ENCODE results near the gene RCAN1. TPM values are rescaled to one million over a fixed set of nuclear protein-coding genes. Genes with fewer than 3 reads are reported as not detected.

RCAN1 gene
- total and polyA plus RNA-seq, 9 of the 15 experiments (the other 6 are each of a cell fraction or from before 2014, with no cell fraction given): 4.4 to 16.5 (median 12.3) TPM

- TF ChIP-seq BACH1 (tag; IDR thresholded peaks at IDR 0.05): peak; percentile 71
- TF ChIP-seq ZNF766 (CRISPR knock-in tag; conservative IDR thresholded peaks at IDR 0.05): peak; percentile 42; the same call in 1 of the 2 replicates
- TF ChIP-seq ARID1B (IDR thresholded peaks at IDR 0.05): peak; percentile 42; the same call in 1 of the 2 replicates
- TF ChIP-seq CBX1 (IDR thresholded peaks at IDR 0.05; ENCODE audit: low read depth): peak; percentile 29; the same call in 1 of the 2 replicates
- TF ChIP-seq L3MBTL2 (IDR thresholded peaks at IDR 0.05): peak; percentile 60
- TF ChIP-seq, protein P1, sequence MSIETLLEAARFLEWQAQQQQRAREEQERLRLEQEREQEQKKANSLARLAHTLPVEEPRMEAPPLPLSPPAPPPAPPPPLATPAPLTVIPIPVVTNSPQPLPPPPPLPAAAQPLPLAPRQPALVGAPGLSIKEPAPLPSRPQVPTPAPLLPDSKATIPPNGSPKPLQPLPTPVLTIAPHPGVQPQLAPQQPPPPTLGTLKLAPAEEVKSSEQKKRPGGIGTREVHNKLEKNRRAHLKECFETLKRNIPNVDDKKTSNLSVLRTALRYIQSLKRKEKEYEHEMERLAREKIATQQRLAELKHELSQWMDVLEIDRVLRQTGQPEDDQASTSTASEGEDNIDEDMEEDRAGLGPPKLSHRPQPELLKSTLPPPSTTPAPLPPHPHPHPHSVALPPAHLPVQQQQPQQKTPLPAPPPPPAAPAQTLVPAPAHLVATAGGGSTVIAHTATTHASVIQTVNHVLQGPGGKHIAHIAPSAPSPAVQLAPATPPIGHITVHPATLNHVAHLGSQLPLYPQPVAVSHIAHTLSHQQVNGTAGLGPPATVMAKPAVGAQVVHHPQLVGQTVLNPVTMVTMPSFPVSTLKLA (conservative IDR thresholded peaks at IDR 0.05): no peak
- TF ChIP-seq GMEB1 (CRISPR knock-in tag; IDR thresholded peaks at IDR 0.05): peak; percentile 23; the same call in 1 of the 2 replicates
- no peak for TF ChIP-seq NR2C1 (IDR thresholded peaks at IDR 0.05)
- peak; percentile 80 for TF ChIP-seq NR2C1 (tag; IDR thresholded peaks at IDR 0.05)
- TF ChIP-seq SUPT5H (IDR thresholded peaks at IDR 0.05): no peak
- TF ChIP-seq RBM34 (IDR thresholded peaks at IDR 0.05; ENCODE audit: borderline replicate concordance, insufficient read depth, low read length): no peak
- peak; percentile 97 for TF ChIP-seq CEBPG (CRISPR knock-in tag; IDR thresholded peaks at IDR 0.05)
- TF ChIP-seq CEBPG (tag; conservative IDR thresholded peaks at IDR 0.05 in 1 of 2, IDR thresholded peaks at IDR 0.05 in 1 of 2): peak; percentile 93 to 97
- no peak for TF ChIP-seq GABPB1 (CRISPR knock-in tag; IDR thresholded peaks at IDR 0.05)
- TF ChIP-seq CXXC5 (CRISPR knock-in tag; IDR thresholded peaks at IDR 0.05): peak; percentile 55; the same call in 1 of the 2 replicates
- no peak for TF ChIP-seq KDM2B (CRISPR knock-in tag; IDR thresholded peaks at IDR 0.05)
- peak; percentile 76; the same call in 1 of the 2 replicates for TF ChIP-seq SOX6 (IDR thresholded peaks at IDR 0.05)
- TF ChIP-seq SP2 (IDR thresholded peaks at IDR 0.05; ENCODE audit: extremely low read depth, low read depth, low read length, poor library complexity, severe bottlenecking): no peak
- peak; percentile 85 for TF ChIP-seq LCOR (CRISPR knock-in tag; IDR thresholded peaks at IDR 0.05)
- peak; percentile 81; the same call in 1 of the 2 replicates for TF ChIP-seq SMARCA5 (IDR thresholded peaks at IDR 0.05)
- peak; percentile 81; the same call in 1 of the 2 replicates for TF ChIP-seq BCL6 (CRISPR knock-in tag; IDR thresholded peaks at IDR 0.05)
- TF ChIP-seq ZNF197 (CRISPR knock-in tag; IDR thresholded peaks at IDR 0.05; ENCODE audit: low read depth): peak; percentile 66; the same call in 1 of the 2 replicates
- peak; percentile 77; the same call in 1 of the 2 replicates for TF ChIP-seq RNF2 (IDR thresholded peaks at IDR 0.05)
- peak; percentile 87 for TF ChIP-seq ZNF589 (CRISPR knock-in tag; IDR thresholded peaks at IDR 0.05; ENCODE audit: low read depth)
- TF ChIP-seq, protein P2, sequence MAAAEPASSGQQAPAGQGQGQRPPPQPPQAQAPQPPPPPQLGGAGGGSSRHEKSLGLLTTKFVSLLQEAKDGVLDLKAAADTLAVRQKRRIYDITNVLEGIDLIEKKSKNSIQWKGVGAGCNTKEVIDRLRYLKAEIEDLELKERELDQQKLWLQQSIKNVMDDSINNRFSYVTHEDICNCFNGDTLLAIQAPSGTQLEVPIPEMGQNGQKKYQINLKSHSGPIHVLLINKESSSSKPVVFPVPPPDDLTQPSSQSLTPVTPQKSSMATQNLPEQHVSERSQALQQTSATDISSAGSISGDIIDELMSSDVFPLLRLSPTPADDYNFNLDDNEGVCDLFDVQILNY (CRISPR knock-in tag; IDR thresholded peaks at IDR 0.05): no peak
- no peak for TF ChIP-seq TAF15 (IDR thresholded peaks at IDR 0.05; ENCODE audit: low read depth, low read length)
These were observed 69.6 kb downstream of the RCAN1 start (continued) for GRCh38 chr21:34545079-34545884.
